Astrocyte (in vitro differentiated cells and primary cell): ENCODE measurements around the gene OTOL1.

Source experiments
- EZH2 ChIP-seq: IDR thresholded peaks from 2 replicates; pipeline ENCODE4 v1.6.1; 2012; ENCODE audit warnings: mild to moderate bottlenecking, low read length, inconsistent platforms; ENCODE audit not compliant: insufficient read depth
- TF ChIP-seq, protein P1 (sequence below): IDR thresholded peaks from 2 replicates; pipeline ENCODE4 v1.5.1; 2011; ENCODE audit warnings: low read depth, mild to moderate bottlenecking, inconsistent platforms, low read length, moderate library complexity; ENCODE audit not compliant: insufficient read depth

DNA sequence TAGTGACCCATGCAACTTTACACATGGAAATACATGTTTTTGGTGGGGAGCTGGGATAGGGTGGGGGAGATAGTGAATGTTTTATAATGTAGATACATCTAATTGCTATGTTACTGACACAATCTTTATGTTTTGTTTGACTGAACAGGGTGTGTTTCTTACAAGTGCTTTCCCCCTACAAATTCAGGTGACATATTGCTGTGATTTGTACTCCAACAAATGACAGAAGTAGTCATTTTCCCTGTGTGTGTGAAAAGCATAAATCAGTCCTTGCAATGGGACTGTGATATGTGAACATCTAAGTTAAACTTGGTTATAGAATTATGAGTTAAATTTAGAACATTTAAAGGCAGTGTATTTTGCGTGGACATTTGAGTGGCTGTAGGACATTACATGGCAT is 27.3 kb downstream of the OTOL1 start:
- TF ChIP-seq, protein P1, sequence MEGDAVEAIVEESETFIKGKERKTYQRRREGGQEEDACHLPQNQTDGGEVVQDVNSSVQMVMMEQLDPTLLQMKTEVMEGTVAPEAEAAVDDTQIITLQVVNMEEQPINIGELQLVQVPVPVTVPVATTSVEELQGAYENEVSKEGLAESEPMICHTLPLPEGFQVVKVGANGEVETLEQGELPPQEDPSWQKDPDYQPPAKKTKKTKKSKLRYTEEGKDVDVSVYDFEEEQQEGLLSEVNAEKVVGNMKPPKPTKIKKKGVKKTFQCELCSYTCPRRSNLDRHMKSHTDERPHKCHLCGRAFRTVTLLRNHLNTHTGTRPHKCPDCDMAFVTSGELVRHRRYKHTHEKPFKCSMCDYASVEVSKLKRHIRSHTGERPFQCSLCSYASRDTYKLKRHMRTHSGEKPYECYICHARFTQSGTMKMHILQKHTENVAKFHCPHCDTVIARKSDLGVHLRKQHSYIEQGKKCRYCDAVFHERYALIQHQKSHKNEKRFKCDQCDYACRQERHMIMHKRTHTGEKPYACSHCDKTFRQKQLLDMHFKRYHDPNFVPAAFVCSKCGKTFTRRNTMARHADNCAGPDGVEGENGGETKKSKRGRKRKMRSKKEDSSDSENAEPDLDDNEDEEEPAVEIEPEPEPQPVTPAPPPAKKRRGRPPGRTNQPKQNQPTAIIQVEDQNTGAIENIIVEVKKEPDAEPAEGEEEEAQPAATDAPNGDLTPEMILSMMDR, result no peak
- no peak for TF ChIP-seq EZH2
